GM21447 (cell line): Measurements from ENCODE around the gene OMD.

Experiments used
- ATAC-seq: cut with Tn5 transposase; IDR thresholded peaks from one replicate; pipeline ENCODE4 v1.9.1; 2021; ENCODE audit not compliant: unreplicated experiment

The OMD gene, protein sequence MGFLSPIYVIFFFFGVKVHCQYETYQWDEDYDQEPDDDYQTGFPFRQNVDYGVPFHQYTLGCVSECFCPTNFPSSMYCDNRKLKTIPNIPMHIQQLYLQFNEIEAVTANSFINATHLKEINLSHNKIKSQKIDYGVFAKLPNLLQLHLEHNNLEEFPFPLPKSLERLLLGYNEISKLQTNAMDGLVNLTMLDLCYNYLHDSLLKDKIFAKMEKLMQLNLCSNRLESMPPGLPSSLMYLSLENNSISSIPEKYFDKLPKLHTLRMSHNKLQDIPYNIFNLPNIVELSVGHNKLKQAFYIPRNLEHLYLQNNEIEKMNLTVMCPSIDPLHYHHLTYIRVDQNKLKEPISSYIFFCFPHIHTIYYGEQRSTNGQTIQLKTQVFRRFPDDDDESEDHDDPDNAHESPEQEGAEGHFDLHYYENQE

DNA sequence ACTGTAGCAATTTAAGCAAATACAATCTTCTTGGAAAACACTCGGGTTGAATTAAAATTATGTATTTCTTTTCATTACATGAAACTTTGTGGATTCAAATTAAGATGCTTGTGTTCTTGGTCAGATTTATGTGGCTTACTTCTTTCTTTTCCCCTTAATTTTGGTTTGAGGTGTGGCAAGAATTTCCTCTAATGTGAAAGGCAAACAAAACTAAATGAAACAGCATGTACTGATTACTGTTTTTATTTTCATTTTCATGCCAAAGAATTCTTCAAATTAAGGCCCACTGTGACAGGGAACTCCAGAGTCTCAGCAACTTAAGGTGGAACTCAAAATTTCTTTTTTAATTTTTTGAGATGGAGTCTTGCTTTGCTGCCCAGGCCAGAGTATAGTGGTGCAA, at the start of gene OMD:
Gene OMD (minus strand): TSS at position 132 of the 400 bp plus-strand sequence. CDS start 6,913 bp downstream, outside the sequence.
- no peak for ATAC-seq

DNA sequence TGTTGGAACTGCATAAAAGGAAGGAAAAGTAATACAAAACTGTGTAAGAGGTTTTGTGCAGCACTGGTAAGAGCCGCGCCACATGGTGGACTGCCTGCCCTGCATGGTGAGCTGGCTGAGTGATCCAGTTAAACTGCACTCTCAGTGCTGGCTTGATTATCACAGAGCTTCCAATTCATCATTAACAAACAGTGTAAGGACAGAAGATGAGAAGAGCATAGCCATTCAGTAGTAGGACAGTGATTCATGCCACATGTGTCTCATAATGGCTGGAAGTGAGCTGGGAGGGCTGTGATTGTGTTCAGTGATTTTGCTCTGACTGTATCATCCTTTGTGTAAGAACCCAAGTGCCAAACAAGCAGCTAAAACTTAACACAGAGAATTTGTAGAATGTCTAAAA, 43.9 kb upstream of the OMD start:
- no peak for ATAC-seq

DNA sequence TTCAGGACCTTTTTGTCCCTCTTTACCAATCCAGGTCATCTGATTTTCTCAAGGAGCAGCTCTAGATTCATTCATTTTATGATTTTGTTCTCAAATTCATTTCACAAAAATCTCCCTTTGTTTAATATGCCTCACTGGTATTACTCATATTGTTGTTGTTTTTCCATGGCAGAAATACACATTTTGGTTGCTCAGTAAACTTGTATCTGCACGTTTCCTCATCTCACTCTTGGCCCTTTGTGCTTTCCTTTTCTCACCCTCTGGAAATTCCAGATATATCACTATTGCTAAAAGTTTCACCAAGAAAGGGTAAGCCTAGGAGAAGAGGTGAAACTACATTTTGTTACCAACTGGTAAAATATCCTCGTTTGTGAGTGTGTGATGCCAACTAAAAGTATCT, 43.2 kb upstream of the OMD start:
- ATAC-seq, result no peak

DNA sequence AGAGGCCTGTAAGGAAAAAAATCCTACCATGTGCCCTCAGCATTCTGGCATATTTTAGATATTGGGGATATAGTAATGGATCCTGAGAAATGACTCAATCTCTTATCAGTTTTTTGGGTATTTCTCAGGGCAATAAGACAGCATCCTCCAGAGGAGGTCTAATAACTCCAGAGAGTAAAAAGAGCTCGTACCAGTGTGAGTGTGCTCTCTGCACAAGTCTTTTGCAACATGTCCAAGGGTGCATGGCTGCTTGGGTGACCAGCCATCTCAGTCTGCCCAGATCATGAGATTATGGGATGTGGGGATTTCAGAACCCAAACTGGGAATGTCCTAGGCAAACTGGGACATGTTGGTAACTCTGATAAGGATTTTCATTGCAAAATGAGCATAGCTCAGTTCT, 42.8 kb upstream of the OMD start:
- no peak for ATAC-seq

DNA sequence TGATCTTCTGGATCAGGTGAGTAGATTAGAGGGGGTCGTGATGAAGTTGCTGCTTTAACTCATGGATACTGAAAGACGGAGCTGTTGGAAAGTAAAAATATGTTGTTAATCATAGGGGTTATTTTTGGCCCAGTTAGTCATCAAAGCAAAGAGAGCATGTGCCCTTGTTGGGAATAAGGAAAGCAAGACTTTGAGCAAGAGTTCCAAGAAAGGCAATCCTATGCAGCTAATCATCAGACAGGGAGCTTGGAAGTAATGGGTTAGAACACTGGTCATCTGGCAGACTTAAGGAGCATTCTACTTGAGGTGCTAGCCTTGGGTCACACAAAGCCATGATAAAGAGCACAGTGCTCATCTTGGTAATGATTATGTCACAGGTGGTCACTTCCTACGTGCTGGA, 39.7 kb upstream of the OMD start:
- ATAC-seq, result no peak

DNA sequence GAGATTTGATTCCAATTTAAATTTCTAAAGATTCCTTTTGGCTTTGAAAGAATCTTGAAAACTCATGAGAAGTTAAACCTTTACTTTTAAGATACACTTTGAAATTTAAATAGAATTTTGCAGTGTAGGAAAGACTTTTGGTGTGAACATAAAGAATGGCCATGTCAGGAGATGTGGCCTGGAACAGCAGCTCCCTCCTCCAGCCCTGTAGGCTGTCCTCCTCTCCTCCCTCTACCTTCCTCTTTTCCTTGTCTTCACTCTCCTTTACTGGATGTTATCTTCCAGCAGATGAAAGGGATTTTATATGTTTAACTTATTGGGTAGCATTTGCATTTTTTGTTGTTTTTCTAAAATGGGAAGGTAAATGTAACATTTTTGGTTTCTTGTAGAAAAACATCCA, 39.1 kb upstream of the OMD start:
- no peak for ATAC-seq

DNA sequence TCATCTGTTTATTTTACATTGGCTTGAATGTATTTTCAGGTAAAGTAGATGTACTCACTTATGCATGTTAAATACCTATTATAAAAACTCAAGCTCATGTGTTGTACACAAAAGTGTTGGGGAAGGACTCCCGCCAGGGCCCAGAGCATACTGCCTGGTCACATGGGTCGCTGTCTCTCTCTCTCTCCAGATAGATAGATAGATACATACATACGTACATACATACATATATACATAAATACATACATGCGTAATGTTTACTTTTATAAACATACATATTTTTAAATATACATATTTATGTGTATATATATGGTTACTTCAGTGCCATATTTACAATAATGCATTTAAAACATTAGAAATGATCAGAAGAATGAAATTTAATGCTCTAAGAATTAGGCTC, 33.3 kb upstream of the OMD start:
- ATAC-seq, result no peak

DNA sequence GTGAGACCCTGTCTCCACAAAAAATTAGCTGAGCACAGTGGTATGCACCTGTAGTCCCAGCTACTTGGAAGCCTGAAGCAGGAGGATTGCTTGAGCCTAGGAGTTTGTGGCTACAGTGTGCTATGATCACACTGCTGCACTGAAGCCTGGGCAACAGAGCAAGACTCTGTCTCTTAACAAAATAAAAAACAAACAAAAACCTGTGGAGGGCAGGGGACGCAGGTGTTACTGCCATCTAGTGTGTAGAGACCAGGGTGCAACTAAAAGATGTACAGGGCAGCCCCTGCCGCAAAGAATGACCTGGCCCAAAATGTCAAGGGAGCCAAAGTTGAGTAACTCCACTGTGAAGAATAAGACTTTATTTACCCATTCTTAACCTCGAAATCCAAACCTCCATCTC, 30.9 kb upstream of the OMD start:
- no peak for ATAC-seq

DNA sequence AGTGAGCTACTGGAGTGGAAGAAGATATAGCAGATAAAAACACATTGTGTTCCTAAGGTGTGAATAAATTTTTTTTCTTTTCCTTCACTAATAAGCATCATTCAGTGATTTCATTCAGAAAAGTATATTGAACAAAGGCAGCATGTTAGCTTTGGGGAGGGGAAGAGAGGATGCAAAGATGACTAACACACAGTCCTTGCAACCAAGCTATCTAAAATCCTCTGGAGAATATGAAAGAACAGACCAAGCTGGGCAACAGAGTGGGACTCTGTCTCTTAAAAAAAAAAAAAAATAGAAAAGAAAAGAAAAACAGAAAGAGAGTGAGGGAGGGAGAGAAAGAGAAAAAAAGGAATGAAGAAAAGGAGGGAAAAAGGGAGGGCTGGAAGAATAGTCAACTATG, 22.3 kb upstream of the OMD start:
- no peak for ATAC-seq

DNA sequence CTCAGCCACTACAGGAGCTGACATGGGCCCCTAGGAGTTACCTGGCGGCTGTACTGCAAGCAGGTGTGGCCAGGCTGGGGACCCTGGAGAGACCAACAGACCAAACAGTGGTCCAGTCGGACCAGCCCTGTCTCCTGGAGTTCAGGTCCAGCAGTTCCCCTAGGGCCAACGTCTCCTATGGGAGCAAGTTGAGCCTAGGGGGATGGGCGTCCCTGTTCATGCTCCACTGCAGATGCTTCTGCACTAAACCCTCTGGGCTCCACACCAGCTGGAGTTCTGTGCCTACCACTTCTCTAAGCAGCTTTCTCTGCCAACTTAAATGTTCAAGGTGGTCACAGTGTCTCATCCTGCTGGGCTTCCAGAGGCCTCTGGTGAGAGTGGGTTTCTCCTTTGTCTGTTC, 20.6 kb upstream of the OMD start:
- ATAC-seq, result no peak

DNA sequence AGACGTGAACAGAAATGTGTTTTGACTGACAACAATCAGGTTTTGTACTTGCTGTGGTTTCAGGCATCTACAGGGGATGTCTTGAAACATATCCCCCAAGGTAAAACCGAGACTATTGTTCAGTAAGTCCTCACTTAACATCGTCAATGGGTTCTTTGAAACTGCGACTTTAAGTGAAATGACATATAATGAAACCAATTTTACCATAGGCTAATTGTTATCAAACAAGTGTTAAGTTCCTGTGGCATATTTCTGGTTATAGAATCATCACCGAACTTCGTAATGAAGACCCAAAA, 16.4 kb upstream of the OMD start:
- no peak for ATAC-seq

DNA sequence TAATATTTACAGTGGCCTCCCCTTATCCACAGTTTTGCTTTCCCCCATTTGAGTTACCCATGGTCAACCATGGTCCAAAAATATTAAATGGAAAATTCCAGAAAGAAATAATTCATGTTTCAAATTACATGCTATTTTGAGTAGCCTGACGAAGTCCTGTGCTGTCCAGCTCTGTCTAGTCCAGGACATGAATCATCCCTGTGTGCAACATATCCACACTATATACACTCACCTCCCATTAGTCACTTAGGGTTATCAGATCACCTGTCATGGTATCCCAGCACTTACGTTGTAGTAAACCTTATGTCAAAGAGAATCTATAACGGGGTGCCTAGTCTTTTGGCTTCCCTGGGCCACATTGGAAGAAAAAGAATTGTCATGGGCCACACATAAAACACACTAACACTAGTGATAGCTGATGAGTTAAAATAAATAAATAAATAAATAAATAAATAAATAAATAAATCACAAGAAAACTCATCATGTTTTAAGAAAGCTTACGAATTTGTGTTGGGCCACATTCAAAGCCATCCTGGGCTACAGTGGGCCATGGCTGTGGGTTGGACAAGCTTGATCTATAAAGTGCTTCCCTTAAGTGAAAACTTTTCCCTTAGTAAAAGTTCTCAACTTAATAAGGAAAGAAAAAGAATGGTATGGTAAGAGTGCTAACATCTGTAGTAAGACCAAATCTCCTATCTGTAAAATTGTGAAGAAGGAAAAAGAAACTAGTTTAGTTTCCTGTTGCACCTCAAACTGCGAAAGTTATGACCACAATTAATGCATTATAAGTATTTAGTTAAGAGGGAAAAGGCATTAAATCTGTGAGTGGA, 15.9 kb upstream of the OMD start:
- no peak for ATAC-seq

DNA sequence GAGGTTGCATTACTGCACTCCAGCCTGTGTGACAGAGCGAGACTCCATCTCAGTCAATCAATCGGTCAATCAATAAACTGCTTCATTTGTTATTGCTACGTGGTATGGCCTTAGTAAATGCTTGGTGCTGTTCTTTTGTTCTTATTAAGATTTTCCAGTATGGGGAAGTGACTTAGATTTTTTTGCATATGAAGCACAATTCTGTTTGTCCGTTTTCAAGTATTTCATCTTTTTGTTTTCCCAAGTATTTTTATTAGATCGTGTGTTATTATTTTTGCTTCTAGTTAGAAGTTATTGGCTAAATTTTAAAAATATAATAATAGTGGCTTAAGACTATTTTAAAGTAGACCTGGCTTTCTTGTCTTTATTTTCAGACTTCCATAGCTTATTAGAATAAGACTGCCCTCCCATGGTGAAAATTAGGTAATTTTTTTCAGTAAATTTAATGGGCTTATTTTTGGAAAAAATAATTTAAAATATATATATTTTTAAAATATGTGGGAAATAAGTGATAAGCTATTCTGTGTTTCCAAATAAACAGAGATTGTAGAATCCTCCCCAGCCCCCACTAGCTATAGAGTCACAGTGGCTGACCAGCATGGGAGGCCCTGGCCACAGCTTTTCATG, 14.7 kb upstream of the OMD start:
- ATAC-seq, result no peak

DNA sequence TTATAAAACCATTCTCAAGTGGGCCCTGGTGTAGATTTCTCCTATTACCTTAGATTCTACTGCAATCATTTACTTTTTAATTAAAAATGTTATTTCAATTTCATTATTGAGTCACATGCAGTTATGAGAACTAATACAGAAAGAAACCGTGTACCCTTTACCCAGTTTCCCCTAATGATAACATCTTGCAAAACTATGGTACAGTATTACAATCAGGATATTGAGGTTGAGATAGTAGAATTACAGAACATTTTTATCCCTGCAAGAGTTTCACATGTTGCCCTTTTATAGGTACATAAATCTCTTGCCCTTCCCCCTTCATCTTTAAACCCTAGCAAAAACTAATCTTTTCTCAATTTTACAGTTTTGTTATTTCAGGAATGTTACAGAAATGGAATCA, 11.0 kb upstream of the OMD start:
- no peak for ATAC-seq

DNA sequence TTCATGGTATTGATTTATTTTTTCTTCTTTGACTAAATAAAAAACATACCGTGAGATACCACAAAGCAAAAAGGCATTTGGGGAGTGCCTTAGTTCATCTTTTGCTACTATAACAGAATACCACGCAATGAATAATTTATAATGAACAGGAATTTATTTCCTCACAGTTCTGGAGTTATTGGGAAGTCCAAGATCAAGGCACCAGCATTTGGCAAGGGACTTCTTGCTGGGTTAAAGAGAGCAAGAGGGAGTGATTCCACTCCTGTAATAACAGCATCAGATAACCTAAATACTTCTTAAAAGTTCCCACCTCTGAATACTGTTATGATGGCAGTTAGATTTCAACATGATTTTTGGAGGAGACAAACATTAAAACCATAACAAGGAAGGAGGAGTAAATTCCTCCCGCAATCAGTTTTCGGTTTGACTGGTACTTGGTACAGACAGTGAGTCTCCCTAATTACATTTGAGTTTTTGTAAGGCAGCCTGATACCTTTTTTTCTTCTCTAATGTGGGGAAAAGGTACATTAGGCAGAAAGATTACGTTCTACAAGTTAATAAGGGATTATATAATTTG, 8.8 kb upstream of the OMD start:
- ATAC-seq, result no peak

DNA sequence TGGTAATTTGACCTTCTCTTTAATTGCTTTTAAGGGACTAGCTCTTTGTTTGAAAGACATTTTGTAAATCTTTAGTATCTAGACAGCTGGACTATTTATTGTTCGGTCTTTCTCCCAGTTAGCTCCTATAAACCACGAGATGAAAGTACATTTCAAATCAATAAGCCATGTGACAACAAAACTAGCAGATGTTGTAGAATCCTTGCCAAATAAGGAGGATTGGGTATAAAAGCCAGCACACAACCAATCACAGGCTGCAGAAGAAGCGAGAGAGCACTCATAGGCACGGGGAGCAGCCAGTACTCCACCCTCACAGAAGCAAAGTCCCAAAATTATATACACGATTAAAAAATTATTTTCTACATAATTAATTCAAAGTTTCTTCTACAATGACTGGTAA, 8.1 kb upstream of the OMD start:
- no peak for ATAC-seq

DNA sequence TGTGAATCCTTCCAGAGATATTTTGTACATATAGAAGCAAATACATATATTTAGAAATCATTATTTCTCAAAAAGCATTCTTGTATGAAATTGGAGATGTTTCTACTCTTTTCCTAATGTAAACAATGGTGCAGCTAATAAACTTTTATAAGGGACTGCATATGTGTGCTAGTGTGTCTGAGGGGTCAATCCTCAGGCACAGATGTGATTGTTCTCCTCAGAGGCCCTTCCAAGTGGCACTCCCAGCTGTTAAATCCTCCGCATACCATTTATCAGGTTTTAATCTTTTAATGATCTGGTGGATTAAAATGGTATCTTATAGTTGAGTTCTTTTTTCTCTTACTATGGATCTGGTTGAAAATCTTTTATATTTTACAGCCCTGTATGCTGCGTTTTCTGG, 5.6 kb upstream of the OMD start:
- ATAC-seq, result no peak

DNA sequence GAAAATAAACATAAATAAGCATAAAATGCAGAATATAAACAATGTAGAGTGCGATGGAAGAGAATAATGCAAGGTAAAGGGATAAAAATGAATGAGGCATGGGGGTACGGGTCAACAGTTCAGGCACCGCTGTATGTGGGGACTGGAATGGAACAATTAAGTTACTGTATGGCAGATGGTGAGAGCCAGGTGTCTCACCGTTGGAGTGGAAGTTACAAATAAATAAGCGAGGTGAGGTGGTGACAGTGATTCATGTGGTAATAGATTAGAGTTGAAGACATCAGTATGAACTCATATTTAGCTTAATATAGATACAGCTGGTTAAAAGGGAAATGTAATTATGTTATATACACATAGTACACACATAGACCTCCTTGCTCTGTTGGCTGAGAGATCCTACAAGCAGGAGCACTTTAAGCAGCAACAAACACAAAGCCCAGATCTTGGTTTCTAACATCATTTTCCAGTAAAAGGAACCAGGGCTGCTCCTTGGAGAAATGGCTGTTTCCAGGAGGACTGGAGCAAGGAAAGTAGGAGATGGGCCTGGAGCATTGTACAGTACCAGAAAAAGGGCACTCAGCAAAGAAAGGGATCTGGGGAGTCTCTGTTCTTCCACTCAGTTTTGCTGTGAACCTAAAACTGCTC, 2.4 kb upstream of the OMD start:
- ATAC-seq, result no peak

DNA sequence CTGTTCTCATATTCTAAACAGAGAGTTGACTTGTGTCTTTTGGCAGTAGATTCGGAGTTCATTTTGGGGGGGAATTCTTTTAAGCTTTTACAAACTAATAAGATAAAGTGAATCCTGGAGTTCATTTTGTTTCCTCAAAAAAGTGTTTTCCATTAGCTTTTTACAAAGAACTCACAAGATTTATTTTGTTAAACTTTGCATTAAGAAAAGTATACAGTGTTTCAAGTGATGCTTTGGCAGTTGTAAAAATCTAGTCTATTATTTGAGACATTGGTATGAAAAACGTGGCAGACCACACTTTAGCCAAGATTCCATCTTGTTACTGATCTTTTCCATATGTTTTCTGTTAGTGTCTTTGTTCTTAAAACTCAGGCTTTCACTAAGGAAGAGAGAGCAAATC, 1.2 kb upstream of the OMD start:
- no peak for ATAC-seq

DNA sequence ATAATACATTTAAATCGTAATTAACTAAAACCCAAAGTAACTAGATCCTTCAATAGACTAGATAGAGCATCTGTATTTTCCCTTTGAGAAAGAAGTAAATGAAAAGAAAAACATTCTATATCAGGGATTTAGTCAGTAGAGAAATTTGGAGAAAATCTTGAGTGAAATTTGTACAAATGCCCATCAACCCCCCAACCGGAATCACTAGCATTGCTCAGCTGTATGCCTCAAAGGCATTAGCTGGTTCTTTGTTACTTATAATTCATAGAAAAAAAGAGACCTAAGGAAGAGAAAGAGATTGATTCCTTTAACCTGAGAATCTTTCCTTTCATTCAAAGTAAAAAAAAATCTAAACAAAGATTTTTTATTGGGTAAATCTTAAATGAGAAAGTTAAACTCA, 659 bp downstream of the OMD start:
- no peak for ATAC-seq

DNA sequence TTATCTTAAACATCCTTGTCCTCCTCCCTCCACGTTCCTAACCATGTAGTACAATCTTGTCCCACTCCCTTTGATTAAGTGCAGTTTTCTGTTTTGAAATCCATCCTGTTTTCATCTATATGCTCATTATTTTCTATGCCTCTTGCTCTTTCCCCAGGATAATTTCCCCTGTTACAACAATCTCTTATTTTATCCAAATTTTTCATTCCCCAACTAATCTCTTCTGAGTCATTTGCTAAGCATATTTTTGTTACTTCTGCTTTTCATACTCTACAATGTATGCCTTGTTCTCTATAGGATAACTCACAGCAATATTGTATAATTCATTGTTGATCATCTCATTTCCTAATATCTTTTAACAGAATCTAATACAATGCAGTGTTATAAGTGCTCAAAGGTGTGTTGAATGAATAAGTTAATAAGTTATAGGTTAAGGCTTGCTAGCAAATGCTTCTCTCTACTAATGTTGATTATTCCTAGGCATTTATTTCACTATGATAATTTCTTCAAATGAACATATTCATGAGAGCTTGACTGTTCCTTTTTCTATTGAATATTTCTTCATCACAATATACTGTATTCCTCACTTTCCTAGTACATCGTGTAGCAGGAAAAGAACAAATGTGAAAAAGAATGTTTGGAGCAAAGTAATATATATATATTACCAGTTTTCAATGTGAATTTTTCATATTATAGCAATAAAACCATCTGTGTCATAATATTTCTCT, 1.5 kb downstream of the OMD start:
- no peak for ATAC-seq
